Sigmoid colon (tissue), 4 donors: ENCODE measurements around the gene ITPK1.
A peak's percentile ranks its signal among the peaks of the same experiment; 100 is the strongest.

Experiments used
- EP300 ChIP-seq, 4 donors: sonication (generic); formaldehyde crosslinking; IDR thresholded peaks; one replicate each; pipeline ENCODE4 v1.6.1; 2017; ENCODE audit warnings: antibody characterized with exemption in 4 of 4
- POLR2A ChIP-seq, 2 donors: fragments of 450-650 bp; IDR thresholded peaks; one replicate each; pipeline ENCODE4 v1.6.1; 2016; ENCODE audit warnings: antibody characterized with exemption in 2 of 2, mild to moderate bottlenecking in 2 of 2, moderate library complexity in 2 of 2
- POLR2AphosphoS5 ChIP-seq, 4 donors: sonication (generic); formaldehyde crosslinking; IDR thresholded peaks; one replicate each; pipeline ENCODE4 v1.6.1; 2017; ENCODE audit warnings: antibody characterized with exemption in 4 of 4
- TF ChIP-seq, protein P1 (sequence below), 4 experiments: fragments of 450-650 bp in 3 of 4; fragments of 200-600 bp in 1 of 4; IDR thresholded peaks; one replicate each; pipeline ENCODE4 v1.5.1; 2016 to 2019; ENCODE audit warnings: antibody characterized with exemption in 4 of 4, mild to moderate bottlenecking in 3 of 4, moderate library complexity in 2 of 4

DNA sequence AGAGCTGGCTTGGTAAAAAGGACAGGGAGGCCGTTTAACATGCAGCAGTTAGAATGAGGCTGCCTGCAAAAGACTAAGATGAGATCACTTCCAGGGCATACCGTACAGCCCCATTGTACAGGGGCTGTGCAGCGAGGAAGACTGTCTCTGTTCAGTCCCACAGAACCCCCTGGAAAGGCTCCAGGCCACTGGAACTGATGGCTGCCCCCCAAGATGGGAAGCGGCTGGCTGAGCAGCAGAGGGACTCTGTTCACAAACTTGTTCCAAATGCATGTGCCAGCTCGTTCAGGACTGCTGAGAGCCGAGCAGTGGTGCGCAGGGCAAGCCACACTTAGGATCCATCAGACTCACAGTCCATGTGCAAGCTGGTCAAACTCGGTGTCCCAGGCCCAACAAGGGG, 109.9 kb downstream of the ITPK1 start:
- TF ChIP-seq, protein P1, sequence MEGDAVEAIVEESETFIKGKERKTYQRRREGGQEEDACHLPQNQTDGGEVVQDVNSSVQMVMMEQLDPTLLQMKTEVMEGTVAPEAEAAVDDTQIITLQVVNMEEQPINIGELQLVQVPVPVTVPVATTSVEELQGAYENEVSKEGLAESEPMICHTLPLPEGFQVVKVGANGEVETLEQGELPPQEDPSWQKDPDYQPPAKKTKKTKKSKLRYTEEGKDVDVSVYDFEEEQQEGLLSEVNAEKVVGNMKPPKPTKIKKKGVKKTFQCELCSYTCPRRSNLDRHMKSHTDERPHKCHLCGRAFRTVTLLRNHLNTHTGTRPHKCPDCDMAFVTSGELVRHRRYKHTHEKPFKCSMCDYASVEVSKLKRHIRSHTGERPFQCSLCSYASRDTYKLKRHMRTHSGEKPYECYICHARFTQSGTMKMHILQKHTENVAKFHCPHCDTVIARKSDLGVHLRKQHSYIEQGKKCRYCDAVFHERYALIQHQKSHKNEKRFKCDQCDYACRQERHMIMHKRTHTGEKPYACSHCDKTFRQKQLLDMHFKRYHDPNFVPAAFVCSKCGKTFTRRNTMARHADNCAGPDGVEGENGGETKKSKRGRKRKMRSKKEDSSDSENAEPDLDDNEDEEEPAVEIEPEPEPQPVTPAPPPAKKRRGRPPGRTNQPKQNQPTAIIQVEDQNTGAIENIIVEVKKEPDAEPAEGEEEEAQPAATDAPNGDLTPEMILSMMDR (IDR thresholded peaks at IDR 0.05): no peak
- TF ChIP-seq POLR2A (IDR thresholded peaks at IDR 0.05) (no peak), POLR2AphosphoS5 (IDR thresholded peaks at IDR 0.05) (peak in 1 of 4 donors; percentile 12), EP300 (IDR thresholded peaks at IDR 0.05) (no peak)
